Measurements from ENCODE around the gene LMX1A.

DNA sequence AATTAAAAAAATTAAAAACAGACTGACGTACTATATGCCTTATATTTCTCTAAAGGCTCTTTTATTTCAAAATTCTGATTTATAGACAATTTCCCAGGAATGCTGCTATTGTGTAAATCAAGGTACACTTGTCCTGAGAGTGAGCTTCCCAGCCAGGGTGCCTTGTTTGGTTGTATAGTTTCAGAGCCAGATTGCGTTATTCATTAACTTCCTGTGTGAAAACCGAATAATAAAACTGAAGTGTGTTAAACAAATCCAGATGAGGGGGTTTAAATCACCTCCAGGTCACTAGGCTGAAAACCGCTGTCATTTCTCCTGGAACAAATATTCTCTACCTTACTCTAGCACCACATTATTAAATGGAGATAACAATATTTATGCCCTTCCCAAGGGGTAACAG, 68.7 kb downstream of the LMX1A start:
- TF ChIP-seq CTCF (IDR thresholded peaks at IDR 0.05), result no peak
- TF ChIP-seq POLR2A (IDR thresholded peaks at IDR 0.05), result no peak

Data from adrenal gland (tissue), 5 donors.